GM18873 (cell line): Measurements from ENCODE around the gene DNAJA2.
"Not testable (repeated sequence)": the region's sequence is repeated elsewhere in the genome, so short reads cannot be mapped to it uniquely, and the experiment has no call there.

Experiments used
- ATAC-seq: cut with Tn5 transposase; IDR thresholded peaks from one replicate; pipeline ENCODE4 v1.9.1; 2021; ENCODE audit warnings: mild to moderate bottlenecking, moderate library complexity, moderate number of reproducible peaks; ENCODE audit not compliant: unreplicated experiment, low FRiP score

DNAJA2 gene

GRCh38 chr16:46973207-46973995, at the start of gene DNAJA2:
Gene DNAJA2, minus strand, starts transcription at chr16:46973674. Its CDS starts 102 bp downstream, at chr16:46973572.
- peak; percentile 68 for ATAC-seq

GRCh38 chr16:47019568-47019967, 46.1 kb upstream of the DNAJA2 start:
- no peak for ATAC-seq

- ATAC-seq = peak; percentile 100
These were observed 44.9 kb upstream of the DNAJA2 start for GRCh38 chr16:47018223-47018891.

- no peak for ATAC-seq
These were observed 44.2 kb upstream of the DNAJA2 start for GRCh38 chr16:47017636-47018035.

- ATAC-seq = peak; percentile 33
These were observed 43.2 kb upstream of the DNAJA2 start for GRCh38 chr16:47016700-47017133.

- no peak for ATAC-seq
These were observed 40.4 kb upstream of the DNAJA2 start for GRCh38 chr16:47013910-47014309.

GRCh38 chr16:47013172-47013571, 39.7 kb upstream of the DNAJA2 start:
- no peak for ATAC-seq

- ATAC-seq = not testable (repeated sequence)
These were observed 37.3 kb upstream of the DNAJA2 start for GRCh38 chr16:47010812-47011211.

GRCh38 chr16:47008612-47009011, 35.1 kb upstream of the DNAJA2 start:
- no peak for ATAC-seq

GRCh38 chr16:47008174-47008573, 34.7 kb upstream of the DNAJA2 start:
- ATAC-seq = no peak

- no peak for ATAC-seq
These were observed 31.2 kb upstream of the DNAJA2 start for GRCh38 chr16:47004652-47005051.

- not testable (repeated sequence) for ATAC-seq
These were observed 26.6 kb upstream of the DNAJA2 start for GRCh38 chr16:47000066-47000465.

GRCh38 chr16:46997844-46998243, 24.4 kb upstream of the DNAJA2 start:
- ATAC-seq = no peak

- no peak for ATAC-seq
These were observed 23.5 kb upstream of the DNAJA2 start for GRCh38 chr16:46996952-46997458.

- ATAC-seq = no peak
These were observed 22.9 kb upstream of the DNAJA2 start for GRCh38 chr16:46996391-46996790.

GRCh38 chr16:46991729-46992704, 18.5 kb upstream of the DNAJA2 start:
- no peak for ATAC-seq

GRCh38 chr16:46986896-46987295, 13.4 kb upstream of the DNAJA2 start:
- no peak for ATAC-seq

GRCh38 chr16:46986438-46986837, 13.0 kb upstream of the DNAJA2 start:
- no peak for ATAC-seq

- ATAC-seq = peak; percentile 47
These were observed 8.9 kb upstream of the DNAJA2 start for GRCh38 chr16:46982335-46982734.

- ATAC-seq = no peak
These were observed 7.5 kb upstream of the DNAJA2 start for GRCh38 chr16:46980926-46981325.
